AG04449 (cell line): ENCODE results near the gene CDHR1.

ENCODE experiments used
- CTCF ChIA-PET: fragments of 350-600 bp; formaldehyde crosslinking; extraction: SDS; loops from one replicate; lab custom pipeline; 2021; ENCODE audit warnings: antibody characterized with exemption; lab: Yijun Ruan, JAX
- POLR2A ChIA-PET: fragments of 400-600, 350-600 bp; formaldehyde crosslinking; extraction: SDS; loops from one replicate; lab custom pipeline; 2020; ENCODE audit warnings: antibody characterized with exemption, inconsistent platforms; lab: Yijun Ruan, JAX
- DNase-seq: peaks from one replicate; pipeline ENCODE4 v3.0.0-alpha.2; 2010; ENCODE audit warnings: low read depth, low spot score
- H3K4me3 ChIP-seq: 2 replicates; pipeline ENCODE4 v1.5.1; 2011; ENCODE audit warnings: low read depth, mild to moderate bottlenecking, control low read depth, low read length
- CTCF ChIP-seq: IDR thresholded peaks from one replicate; pipeline ENCODE4 v1.5.1; 2011; ENCODE audit warnings: mild to moderate bottlenecking, moderate library complexity, low read length, control low read depth, inconsistent platforms; ENCODE audit not compliant: insufficient read depth; ENCODE audit errors: missing control alignments

Gene CDHR1

GRCh38 chr10:84190621-84191020, 3.7 kb upstream of the CDHR1 start:
- no peak for TF ChIP-seq CTCF
- no peak for DNase-seq
- H3K4me3 ChIP-seq = no peak overlapping the region
- POLR2A ChIA-PET = no interaction called here
- CTCF ChIA-PET = no interaction called here

- CTCF ChIA-PET = no interaction called here
These were observed 3.2 kb upstream of the CDHR1 start for GRCh38 chr10:84191106-84191505.

GRCh38 chr10:84193327-84193726, 1.0 kb upstream of the CDHR1 start:
- POLR2A ChIA-PET = no interaction called here
- no peak for DNase-seq
- no peak overlapping the region for H3K4me3 ChIP-seq
- TF ChIP-seq CTCF = no peak
- CTCF ChIA-PET = no interaction called here

More at GRCh38 chr10:84191106-84191505, 3.2 kb upstream of the CDHR1 start:
- no peak for DNase-seq
- POLR2A ChIA-PET = no interaction called here
- H3K4me3 ChIP-seq = no peak overlapping the region
- no peak for TF ChIP-seq CTCF

GRCh38 chr10:84193846-84194423, 402 bp upstream of the CDHR1 start:
- ChIA-PET CTCF (no interaction called here), POLR2A (no interaction called here)
- TF ChIP-seq CTCF = no peak
- H3K4me3 ChIP-seq = peak overlapping the region; percentile 9
- DNase-seq = no peak

- TF ChIP-seq CTCF = no peak
- ChIA-PET POLR2A (no interaction called here), CTCF (interaction anchor here (1.0 kb wide), 1 partner anchor 69 kb away, joined by 3 read pairs; no protein-coding TSS in a partner anchor)
- no peak for DNase-seq
- H3K4me3 ChIP-seq = no peak overlapping the region
These were observed 900 bp downstream of the CDHR1 start for GRCh38 chr10:84195044-84195830.

- POLR2A ChIA-PET = no interaction called here
- TF ChIP-seq CTCF = no peak
- CTCF ChIA-PET = no interaction called here
- no peak for DNase-seq
- H3K4me3 ChIP-seq = no peak overlapping the region
These were observed 1.7 kb downstream of the CDHR1 start for GRCh38 chr10:84196083-84196482.
